ENCODE results near the gene TMC8. TPM values are rescaled to one million over a fixed set of nuclear protein-coding genes. Genes with fewer than 3 reads are reported as not detected.

TMC8 gene
- total and polyA plus RNA-seq, 2 of the 8 experiments (the other 6 are each of a cell fraction or from before 2014, with no cell fraction given), result 1.00 to 2.8 TPM

DNA sequence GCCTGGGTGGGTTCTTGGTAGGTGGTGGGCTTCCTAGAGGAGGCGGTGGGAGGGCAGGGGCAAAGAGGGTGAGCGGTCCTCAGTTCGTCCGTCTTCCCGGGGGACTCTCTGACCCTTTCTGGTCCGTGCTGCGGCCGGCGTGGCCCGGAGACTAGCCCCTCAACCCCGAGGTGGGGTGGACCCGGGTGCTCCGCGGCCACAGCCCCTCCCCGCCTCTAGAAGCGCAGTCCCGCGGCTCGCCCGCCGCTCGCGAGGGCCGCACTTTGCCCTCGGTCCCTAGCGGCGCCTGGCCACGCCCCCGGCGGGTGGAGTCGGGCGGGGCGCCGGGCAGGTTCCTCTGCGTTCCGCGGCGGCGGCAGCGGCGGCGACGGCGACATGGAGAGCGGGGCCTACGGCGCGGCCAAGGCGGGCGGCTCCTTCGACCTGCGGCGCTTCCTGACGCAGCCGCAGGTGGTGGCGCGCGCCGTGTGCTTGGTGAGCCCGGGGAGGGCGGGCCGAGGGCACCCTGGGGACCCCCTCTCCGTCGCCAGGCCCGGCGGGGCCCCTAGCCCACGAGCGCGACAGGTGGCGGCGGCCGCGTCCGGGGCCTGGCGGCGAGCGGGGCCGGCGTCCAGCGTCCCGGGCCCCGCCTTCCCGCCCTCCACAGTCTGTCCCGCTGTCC lies 37.8 kb downstream of the TMC8 start, which contains the start of gene SYNGR2:
TSS of gene SYNGR2 (plus strand) at position 340 of the 661 bp plus-strand sequence. CDS start at position 376, 36 bp downstream.
- H2BK20ac ChIP-seq (ENCODE audit: low read length), result no peak within 1 kb of the TSS
- H3K14ac ChIP-seq (ENCODE audit: insufficient read length), result no peak within 1 kb of the TSS
- no peaks in the 10 kb centered on the region for H3K79me2 ChIP-seq (ENCODE audit: control insufficient read depth in 1 of 2, insufficient read depth in 2 of 2, low read length in 2 of 2)
- H2BK15ac ChIP-seq (ENCODE audit: low read length), result peak within 1 kb of the TSS; percentile 92; the same call in 1 of the 2 replicates
- H3K79me1 ChIP-seq (ENCODE audit: low read depth, low read length), result peaks cover 6% of the 10 kb centered on the region
- H3K27ac ChIP-seq (ENCODE audit: low read depth, low read length), result no peak within 1 kb of the TSS
- no peak within 1 kb of the TSS for H3K56ac ChIP-seq (replicated peaks; ENCODE audit: insufficient read length, low read depth, low read length)
- peak within 1 kb of the TSS; percentile 68; the same call in 1 of the 2 replicates for H2BK12ac ChIP-seq (ENCODE audit: low read depth, low read length)
- peak within 1 kb of the TSS; percentile 89; the same call in 1 of the 2 replicates for H4K8ac ChIP-seq (ENCODE audit: extremely low read depth, insufficient read depth, low read length)
- peak within 1 kb of the TSS; percentile 73 for H4K91ac ChIP-seq (replicated peaks; ENCODE audit: insufficient read length, low read length)
- WGBS, 2 experiments (ENCODE audit: extremely low coverage in 1 of 2, insufficient coverage in 1 of 2, insufficient read length in 1 of 2, insufficient replicate concordance in 2 of 2, low coverage in 1 of 2, low lambda C conversion rate in 2 of 2, missing lambda C conversion rate in 1 of 2), result 5% methylated on average over 16 of the region's 84 CpGs; no CpG with 5 or more reads in 1 of the 2 experiments
- H3K23ac ChIP-seq (ENCODE audit: insufficient read length), result no peak within 1 kb of the TSS
- H4K20me1 ChIP-seq (replicated peaks in 1 of 2; ENCODE audit: control insufficient read depth in 1 of 2, insufficient read depth in 2 of 2, low read length in 2 of 2), result peaks cover 11 to 12% of the 10 kb centered on the region in 2 experiments
- peak within 1 kb of the TSS; percentile 35; the same call in 1 of the 2 replicates for H2BK5ac ChIP-seq (ENCODE audit: low read depth, low read length)
- H2AK5ac ChIP-seq (ENCODE audit: low read depth, low read length), result no peak within 1 kb of the TSS
- no peaks in the 10 kb centered on the region for H3K9me3 ChIP-seq (ENCODE audit: insufficient read depth in 2 of 2, low read depth in 1 of 2, low read length in 1 of 2)
- POLR2A ChIA-PET (ENCODE audit: partially characterized antibody), result interaction anchor here (1.4 to 1.5 kb wide), 3 partner anchors 22 to 46 kb away, joined by 4 to 8 read pairs (median 4); partner anchors contain the start of gene BIRC5
- CTCF ChIA-PET (ENCODE audit: partially characterized antibody), result no interaction called here
- H3K27me3 ChIP-seq (replicated peaks in 1 of 4; ENCODE audit: control insufficient read depth in 3 of 4, extremely low read depth in 1 of 4, insufficient read depth in 3 of 4, low read length in 3 of 4), result no peaks in the 10 kb centered on the region
- H3K18ac ChIP-seq (ENCODE audit: extremely low read depth, low read length), result peak within 1 kb of the TSS; percentile 48
- H3K4me3 ChIP-seq (ENCODE audit: extremely low read depth in 1 of 4, insufficient read depth in 2 of 4, low read depth in 3 of 4, low read length in 4 of 4), result peak within 1 kb of the TSS; percentile 57 to 87 (median 65)
- H3K23me2 ChIP-seq (ENCODE audit: low read depth, low read length), result peaks cover 5% of the 10 kb centered on the region; the same call in 1 of the 2 replicates
- H3K4me2 ChIP-seq (ENCODE audit: insufficient read depth in 1 of 2, low read depth in 2 of 2, low read length in 2 of 2), result peak within 1 kb of the TSS; percentile 65 to 83
- H3K4me1 ChIP-seq (replicated peaks in 1 of 4; ENCODE audit: control insufficient read depth in 3 of 4, insufficient read depth in 4 of 4, low read length in 3 of 4), result peaks cover 5 to 36% (median 19%) of the 10 kb centered on the region in 4 experiments
- peak within 1 kb of the TSS; percentile 91 for H3K4ac ChIP-seq (replicated peaks; ENCODE audit: insufficient read length, low read depth, low read length)
- H2BK120ac ChIP-seq (replicated peaks; ENCODE audit: low read depth, low read length), result peak within 1 kb of the TSS; percentile 95
- H3K9ac ChIP-seq (replicated peaks in 1 of 4; ENCODE audit: extremely low read depth in 1 of 4, low read depth in 3 of 4, low read length in 3 of 4), result peak within 1 kb of the TSS in 2 of 4 experiments; percentile 25 to 32; a peak in 3 of 7 replicates
- H4K5ac ChIP-seq (ENCODE audit: insufficient read length, low read depth, low read length), result peak within 1 kb of the TSS; percentile 23
- H2AFZ ChIP-seq (ENCODE audit: low read length), result peak within 1 kb of the TSS; percentile 81; the same call in 1 of the 2 replicates
- DNase-seq (ENCODE audit: low read depth in 1 of 2, low spot score in 2 of 2) (peak in 1 of 2 experiments; percentile 93), FAIRE-seq (no peak)
- peaks cover 0 to 9% (median 0%) of the 10 kb centered on the region in 4 experiments; a peak in 2 of 8 replicates for H3K36me3 ChIP-seq (ENCODE audit: control insufficient read depth in 2 of 4, insufficient read depth in 4 of 4, low read length in 3 of 4)
- TF ChIP-seq TEAD4 (IDR thresholded peaks at IDR 0.05; ENCODE audit: low read depth, low read length), result no peak
- 0 out of 3 replicates have a peak, but pooled peaks of 1 of the 2 experiments have one; percentile 18 for TF ChIP-seq POLR2A (IDR thresholded peaks at IDR 0.05; ENCODE audit: control extremely low read depth in 1 of 2, low read depth in 2 of 2, low read length in 2 of 2)
- no peak for TF ChIP-seq CEBPB (IDR thresholded peaks at IDR 0.05; ENCODE audit: low read depth, low read length)
- no peak for TF ChIP-seq SIRT6 (IDR thresholded peaks at IDR 0.05; ENCODE audit: low read length)
- TF ChIP-seq, protein P1, sequence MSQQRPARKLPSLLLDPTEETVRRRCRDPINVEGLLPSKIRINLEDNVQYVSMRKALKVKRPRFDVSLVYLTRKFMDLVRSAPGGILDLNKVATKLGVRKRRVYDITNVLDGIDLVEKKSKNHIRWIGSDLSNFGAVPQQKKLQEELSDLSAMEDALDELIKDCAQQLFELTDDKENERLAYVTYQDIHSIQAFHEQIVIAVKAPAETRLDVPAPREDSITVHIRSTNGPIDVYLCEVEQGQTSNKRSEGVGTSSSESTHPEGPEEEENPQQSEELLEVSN (IDR thresholded peaks at IDR 0.05), result no peak
- TF ChIP-seq, protein P2, sequence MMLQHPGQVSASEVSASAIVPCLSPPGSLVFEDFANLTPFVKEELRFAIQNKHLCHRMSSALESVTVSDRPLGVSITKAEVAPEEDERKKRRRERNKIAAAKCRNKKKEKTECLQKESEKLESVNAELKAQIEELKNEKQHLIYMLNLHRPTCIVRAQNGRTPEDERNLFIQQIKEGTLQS (IDR thresholded peaks at IDR 0.05; ENCODE audit: insufficient read depth, low read depth, low read length), result no peak
- peak in 1 of 2 experiments; percentile 80; a peak in 2 of 3 replicates for TF ChIP-seq EP300 (IDR thresholded peaks at IDR 0.05; ENCODE audit: borderline replicate concordance in 1 of 2, low read depth in 2 of 2, low read length in 2 of 2)
- TF ChIP-seq JUN (IDR thresholded peaks at IDR 0.05; ENCODE audit: low read depth, low read length), result no peak
- peak; percentile 26; the same call in 1 of the 2 replicates for TF ChIP-seq EGR1 (IDR thresholded peaks at IDR 0.05; ENCODE audit: borderline replicate concordance, low read depth, low read length)
- no peak for TF ChIP-seq SP4 (IDR thresholded peaks at IDR 0.05; ENCODE audit: low read length)
- TF ChIP-seq TBP (IDR thresholded peaks at IDR 0.05; ENCODE audit: low read depth, low read length), result peak; percentile 32; the same call in 1 of the 2 replicates

Measured in H1 (cell line).